ENCODE results near the gene ACTR8.
A peak's percentile ranks its signal among the peaks of the same experiment; 100 is the strongest.

Gene ACTR8

DNA sequence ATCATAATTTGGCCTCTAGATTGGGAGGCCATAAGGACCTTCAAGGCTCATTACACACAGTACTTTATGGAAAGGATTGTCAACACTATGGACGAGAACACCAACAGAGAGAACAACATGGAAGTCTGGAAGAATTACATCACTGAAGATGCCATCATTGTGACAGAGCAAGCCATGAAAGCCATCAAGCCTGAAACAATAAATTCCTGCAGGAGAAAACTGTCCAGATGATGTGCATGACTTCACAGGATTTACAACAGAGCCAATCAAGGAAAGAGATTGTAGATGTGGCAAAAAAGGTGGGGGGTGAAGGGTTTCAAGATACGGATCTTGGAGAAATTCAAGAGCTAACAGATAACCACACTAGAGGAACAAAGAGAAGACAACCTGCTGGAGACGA, 19.7 kb downstream of the ACTR8 start:
- DNase-seq = no peak

DNA sequence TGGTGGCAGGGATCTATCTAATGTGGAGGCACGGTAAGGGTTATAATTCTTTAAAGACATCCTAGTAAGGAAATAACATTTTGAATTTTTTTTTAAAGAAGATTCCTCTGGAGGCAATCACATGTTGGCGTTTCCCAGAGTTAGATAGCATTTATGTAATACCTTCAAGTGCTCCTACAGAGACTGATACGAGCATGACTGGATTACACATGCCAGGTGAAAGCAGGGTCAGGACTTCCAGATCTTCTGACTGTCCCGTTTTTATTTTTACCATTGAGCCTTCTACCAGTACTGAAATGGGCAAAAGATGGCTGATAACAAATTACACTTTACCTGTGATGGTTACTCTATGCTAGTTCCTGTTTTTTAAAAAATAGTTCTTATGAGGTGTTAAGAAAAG, 21.8 kb downstream of the ACTR8 start:
- no peak for DNase-seq

- DNase-seq = no peak
These were observed 22.8 kb downstream of the ACTR8 start for GRCh38 chr3:53859178-53859577.

- DNase-seq = no peak
These were observed 23.7 kb downstream of the ACTR8 start for GRCh38 chr3:53858096-53858741.

GRCh38 chr3:53856964-53857363, 25.0 kb downstream of the ACTR8 start:
- DNase-seq = no peak

DNA sequence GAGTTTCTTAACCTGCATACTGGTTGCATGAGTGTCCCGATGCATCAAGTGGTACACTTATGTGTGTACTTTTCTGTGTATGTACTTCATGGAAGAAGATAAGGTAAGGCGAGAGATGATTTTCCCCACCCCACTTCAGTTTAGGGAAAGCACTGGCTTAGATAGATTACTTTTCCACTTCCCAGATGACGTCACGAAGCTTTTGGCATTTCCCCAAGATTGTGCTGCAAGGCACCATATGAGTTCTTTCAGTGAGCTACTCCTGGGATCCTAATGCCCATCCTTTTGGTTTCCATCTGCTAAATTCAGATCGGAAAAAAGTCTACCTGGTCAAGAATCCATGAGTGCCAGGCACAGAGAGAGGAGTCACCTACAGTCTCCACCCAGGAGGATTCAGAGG, 31.1 kb downstream of the ACTR8 start:
- no peak for DNase-seq

DNA sequence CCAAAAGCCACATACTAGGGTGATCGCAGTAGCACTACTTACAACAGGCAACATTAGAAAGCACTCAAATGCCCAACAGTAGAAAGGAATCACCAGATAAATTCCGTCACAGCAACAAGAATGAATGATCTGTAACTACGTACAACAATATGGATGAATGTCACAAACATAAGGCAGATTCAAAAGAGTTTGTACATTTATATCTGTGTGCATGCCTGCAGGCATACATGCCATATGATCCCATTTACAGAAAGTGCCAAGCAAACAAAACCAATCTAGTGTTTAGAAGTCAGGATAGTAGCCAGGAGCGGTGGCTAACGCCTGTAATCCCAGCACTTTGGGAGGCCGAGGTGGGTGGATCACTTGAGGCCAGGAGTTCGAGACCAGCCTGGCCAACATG, 32.0 kb downstream of the ACTR8 start:
- no peak for DNase-seq

GRCh38 chr3:53846851-53847155, 35.1 kb downstream of the ACTR8 start:
- no peak for DNase-seq

DNA sequence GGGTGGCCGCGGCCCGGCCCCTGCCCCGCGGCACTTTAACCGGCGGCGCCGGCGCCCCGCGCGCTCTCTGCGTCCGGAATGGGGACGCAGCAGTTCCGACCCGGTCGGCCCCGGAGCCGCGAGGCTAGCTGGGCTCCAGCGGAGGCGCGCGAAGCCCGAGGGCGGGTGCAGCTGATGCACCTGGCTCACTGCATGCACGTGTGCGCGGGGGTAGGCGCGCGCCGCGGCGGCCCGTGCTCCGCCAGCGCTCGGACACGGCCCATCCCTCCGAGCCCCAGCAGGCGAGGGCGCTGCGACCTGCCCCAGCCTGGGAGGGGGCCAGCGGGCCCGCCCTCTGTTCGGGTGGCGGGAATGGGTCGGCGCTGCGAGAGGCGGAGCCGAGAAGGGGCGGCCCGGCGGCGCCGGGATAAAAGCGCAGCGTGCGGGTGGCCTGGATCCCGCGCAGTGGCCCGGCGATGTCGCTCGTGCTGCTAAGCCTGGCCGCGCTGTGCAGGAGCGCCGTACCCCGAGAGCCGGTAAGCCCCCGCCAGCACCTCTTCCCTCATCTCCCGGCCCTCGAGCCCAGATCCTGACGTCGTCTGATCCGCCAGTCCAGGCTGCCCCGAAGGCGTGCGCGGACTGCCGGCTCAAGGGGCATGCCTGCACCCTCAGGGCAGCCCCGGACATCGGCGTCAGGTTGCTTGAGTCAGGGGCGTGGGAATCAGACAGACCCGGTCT, 35.7 kb downstream of the ACTR8 start, which contains the start of the genes CHDH and IL17RB:
TSS of gene CHDH (minus strand) at position 286 of the 717 bp plus-strand sequence. CDS start 22,411 bp downstream, outside the sequence.
TSS of gene IL17RB (plus strand) at position 435 of the 717 bp plus-strand sequence. CDS start at position 456, 21 bp downstream.
- no peak for DNase-seq

- DNase-seq = no peak
These were observed 36.1 kb downstream of the ACTR8 start for GRCh38 chr3:53845881-53846133.

- DNase-seq = no peak
These were observed 36.7 kb downstream of the ACTR8 start for GRCh38 chr3:53845103-53845880.

- DNase-seq = no peak
These were observed 37.5 kb downstream of the ACTR8 start for GRCh38 chr3:53844262-53845102.

GRCh38 chr3:53843195-53844177, 38.5 kb downstream of the ACTR8 start:
- peak; percentile 57 for DNase-seq

GRCh38 chr3:53842436-53843194, 39.3 kb downstream of the ACTR8 start:
- no peak for DNase-seq

DNA sequence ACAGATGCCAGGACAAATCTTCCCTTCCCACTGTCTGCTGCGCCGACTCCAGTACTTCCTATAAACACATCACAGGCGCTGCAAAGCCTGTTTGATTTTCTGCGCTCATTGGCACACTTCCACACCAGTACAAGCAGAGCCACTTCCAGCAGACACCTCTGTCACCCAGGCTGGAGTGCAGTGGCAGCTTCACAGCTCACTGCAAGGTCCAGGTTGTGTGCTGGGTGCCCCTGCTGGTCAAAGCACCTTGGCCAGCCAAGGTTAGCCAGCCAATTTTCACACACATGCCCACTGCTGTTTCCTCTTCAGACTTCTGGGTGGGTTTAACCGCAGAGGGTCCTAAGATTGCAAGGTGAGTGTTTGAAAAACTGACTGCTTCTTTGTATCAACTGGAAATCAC, 40.7 kb downstream of the ACTR8 start:
- no peak for DNase-seq

DNA sequence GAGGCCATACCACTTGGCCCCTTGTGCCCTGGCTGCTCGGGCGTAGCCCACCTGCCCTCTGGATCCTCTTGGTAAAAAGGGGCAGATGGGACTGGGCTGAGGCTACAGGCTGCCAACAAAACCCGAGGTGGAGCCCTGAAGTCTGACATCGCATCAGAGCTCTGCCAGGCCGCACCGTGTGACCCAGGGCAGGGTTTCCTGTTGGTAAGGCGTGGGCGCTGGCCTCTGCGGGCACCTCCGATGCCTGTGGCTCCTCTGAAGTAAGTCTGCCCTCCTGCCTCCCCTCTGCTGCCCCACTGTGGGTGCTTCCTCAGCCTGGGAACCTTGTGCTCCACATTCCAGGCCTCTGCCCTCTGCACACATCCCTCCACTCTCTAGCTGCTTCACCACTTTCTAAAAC, 44.6 kb downstream of the ACTR8 start:
- no peak for DNase-seq

DNA sequence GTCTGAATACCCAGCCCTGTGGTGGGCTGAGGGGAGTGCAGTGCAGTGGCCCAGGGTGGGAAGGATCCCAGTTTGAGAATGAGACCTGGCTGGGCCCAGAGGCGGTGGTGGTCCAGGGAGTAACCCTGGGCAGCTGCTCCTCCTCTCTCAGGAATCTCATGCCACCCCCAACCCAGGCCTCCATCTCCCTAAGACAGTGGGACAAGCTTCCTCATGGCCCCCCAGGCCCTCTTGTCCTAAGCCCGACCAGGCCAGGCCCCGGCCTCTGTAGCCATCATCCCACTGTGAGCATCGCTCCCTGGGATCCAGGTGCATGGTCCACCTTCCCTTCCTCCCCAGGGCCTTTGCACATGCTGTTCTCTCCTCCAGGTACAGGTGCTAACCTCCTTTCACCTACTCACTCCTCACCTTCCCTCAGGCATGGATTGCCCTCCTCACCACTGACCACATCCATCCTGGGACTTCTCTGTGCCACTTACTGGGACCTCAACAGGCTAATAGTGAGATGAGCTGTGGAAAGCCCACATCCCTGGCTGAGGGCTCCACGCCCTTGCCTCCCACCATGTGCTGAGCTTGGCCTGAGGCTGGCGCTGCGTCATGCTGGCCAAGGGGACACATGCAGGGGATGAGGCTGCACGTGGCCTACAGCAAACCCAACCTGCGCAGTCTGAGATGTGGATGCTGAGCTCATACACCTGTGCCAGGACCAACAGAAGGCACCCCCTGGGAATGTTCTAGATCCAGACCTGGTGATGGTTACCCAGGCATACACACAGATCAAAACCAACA, 45.7 kb downstream of the ACTR8 start:
- DNase-seq = no peak

- DNase-seq = no peak
These were observed 46.7 kb downstream of the ACTR8 start for GRCh38 chr3:53835257-53835656.

DNA sequence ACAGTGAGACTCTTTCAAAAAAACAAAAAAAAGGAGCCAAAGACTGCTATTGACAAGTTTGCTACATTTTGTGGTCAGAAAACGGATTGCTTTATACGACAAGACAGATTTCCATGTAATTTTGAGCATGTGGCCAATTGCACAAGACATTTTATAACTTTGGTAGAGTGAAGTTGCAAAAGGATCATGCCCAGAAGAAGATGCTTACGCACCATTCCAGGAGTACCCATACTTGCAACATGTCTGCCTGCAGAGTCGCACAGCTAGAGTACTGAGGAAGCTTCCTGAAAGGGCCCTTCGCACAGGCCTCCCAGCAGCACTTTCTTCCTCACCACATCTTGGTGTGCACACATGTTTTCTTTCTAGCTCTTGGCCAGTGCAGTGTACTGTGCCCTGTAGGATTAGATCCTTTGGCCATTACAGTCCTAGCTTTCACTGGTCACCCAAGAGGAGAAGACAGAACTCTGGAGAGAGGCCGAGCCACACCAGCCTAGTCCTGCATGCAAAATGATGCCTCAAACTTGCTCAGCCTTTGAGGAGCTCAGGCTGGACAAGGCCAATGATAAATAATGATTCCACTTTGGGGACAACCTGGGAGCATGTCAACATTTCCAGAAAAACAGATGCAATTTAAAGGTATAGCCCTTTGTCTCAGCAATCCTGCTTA, 47.4 kb downstream of the ACTR8 start:
- DNase-seq = no peak

DNA sequence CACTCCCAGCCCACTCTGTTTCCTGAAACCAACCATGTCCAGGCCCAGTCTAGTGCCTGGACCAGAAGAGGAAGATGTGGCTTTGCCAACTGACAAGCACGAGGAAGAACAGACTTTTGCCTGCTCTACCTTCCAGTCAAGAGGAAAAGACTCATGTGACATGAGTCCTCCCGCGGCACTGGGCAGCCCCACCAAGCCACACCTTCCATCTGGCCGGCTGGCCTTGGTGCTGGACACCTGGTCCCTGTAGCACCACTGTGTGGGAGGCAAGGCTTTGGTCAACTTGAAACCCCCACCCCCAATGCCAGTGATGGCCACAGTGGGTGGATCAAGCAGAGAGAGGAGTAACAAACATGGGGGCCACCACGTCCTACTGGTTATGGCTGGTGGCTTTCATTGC, 48.3 kb downstream of the ACTR8 start:
- DNase-seq = no peak
